HepG2 (cell line): Measurements from ENCODE around the gene NDNF.

ENCODE experiments used
- PCBP1 ChIP-seq: fragments of 200-400 bp; formaldehyde crosslinking; IDR thresholded peaks from 2 replicates; pipeline ENCODE4 v1.6.1; 2017; ENCODE audit warnings: mild to moderate bottlenecking, low read depth, low read length, borderline replicate concordance
- SRSF9 ChIP-seq: fragments of 200-400 bp; formaldehyde crosslinking; IDR thresholded peaks from 2 replicates; pipeline ENCODE4 v1.6.1; 2018; ENCODE audit warnings: borderline replicate concordance, mild to moderate bottlenecking, low read depth, low read length; ENCODE audit not compliant: insufficient read depth, poor library complexity, severe bottlenecking
- ZHX1 ChIP-seq: sonication (generic); formaldehyde crosslinking; IDR thresholded peaks from 2 replicates; pipeline ENCODE4 v1.8.1; 2022; ENCODE audit warnings: low read depth, mild to moderate bottlenecking, missing genetic modification reagents

- TF ChIP-seq SRSF9, result no peak
- TF ChIP-seq ZHX1, result no peak
- no peak for TF ChIP-seq PCBP1
These were observed 22.1 kb upstream of the NDNF start for GRCh38 chr4:121094297-121094966.
